ENCODE measurements around the gene PTPRG. TPM values are rescaled to one million over a fixed set of nuclear protein-coding genes. Genes with fewer than 3 reads are reported as not detected.
A peak's percentile ranks its signal among the peaks of the same experiment; 100 is the strongest.

PTPRG gene
- total and polyA plus RNA-seq, 2 experiments from 2014 or later = 24.4 to 131 TPM

- H3K4me1 Mint-ChIP-seq = peaks cover 81% of the 10 kb centered on the region
- no peak overlapping the region for H3K4me3 Mint-ChIP-seq
- H3K36me3 Mint-ChIP-seq (ENCODE audit: low read depth) = peaks cover 6% of the 10 kb centered on the region; the same call in 1 of the 3 replicates
- Histone ChIP-seq H3K79me2 (replicated peaks; ENCODE audit: insufficient read depth) (peaks cover 83% of the 10 kb centered on the region), H4K20me1 (replicated peaks; ENCODE audit: insufficient read depth) (peaks cover 10% of the 10 kb centered on the region; the same call in 1 of the 2 replicates), H3K27ac (ENCODE audit: low read depth) (no peak overlapping the region), H3K9me2 (ENCODE audit: insufficient read depth) (peaks cover 9% of the 10 kb centered on the region; the same call in 1 of the 2 replicates), H3K4me1 (ENCODE audit: insufficient read depth) (peaks cover 56% of the 10 kb centered on the region), H3F3A (replicated peaks; ENCODE audit: low read depth) (no peaks in the 10 kb centered on the region), H3K36me3 (ENCODE audit: insufficient read depth) (no peaks in the 10 kb centered on the region), H2AFZ (no peak overlapping the region), H3K4me2 (no peak overlapping the region), H3K4me3 (no peak overlapping the region), H3K27me3 (ENCODE audit: insufficient read depth) (no peaks in the 10 kb centered on the region)
- peaks cover 11% of the 10 kb centered on the region for H3K27me3 Mint-ChIP-seq (ENCODE audit: insufficient read depth, low read depth, poor library complexity)
- H3K9me3 Mint-ChIP-seq = no peaks in the 10 kb centered on the region
- H3K27ac Mint-ChIP-seq = 0 out of 2 replicates have a peak overlapping the region, but pooled peaks have one; percentile 6
- no peak for DNase-seq (ENCODE audit: low spot score)
- ATAC-seq = no peak
- TF ChIP-seq POLR2AphosphoS5 (IDR thresholded peaks at IDR 0.05; ENCODE audit: low read depth) (no peak), JUNB (IDR thresholded peaks at IDR 0.05; ENCODE audit: unreplicated experiment) (no peak), EZH2phosphoT487 (IDR thresholded peaks at IDR 0.05; ENCODE audit: unreplicated experiment) (no peak), ZNF331 (CRISPR knock-in tag; IDR thresholded peaks at IDR 0.05; ENCODE audit: low read depth) (no peak), CREB1 (CRISPR knock-in tag; IDR thresholded peaks at IDR 0.05; ENCODE audit: low read depth) (no peak), ZNF114 (CRISPR knock-in tag; IDR thresholded peaks at IDR 0.05) (no peak), REST (IDR thresholded peaks at IDR 0.05; ENCODE audit: unreplicated experiment) (no peak), CTCF (conservative IDR thresholded peaks at IDR 0.05; ENCODE audit: low read depth in 2 of 2) (no peak), ETS1 (IDR thresholded peaks at IDR 0.05) (no peak), NANOG (IDR thresholded peaks at IDR 0.05; ENCODE audit: borderline replicate concordance) (no peak), STAT1 (IDR thresholded peaks at IDR 0.05; ENCODE audit: unreplicated experiment) (no peak), ZNF462 (CRISPR knock-in tag; IDR thresholded peaks at IDR 0.05) (no peak)
Observed at GRCh38 chr3:61864886-61865285, 303.5 kb downstream of the PTPRG start.

All from GM23338 (cell line).